GM20000 (cell line): ENCODE measurements around the gene CYP19A1.

Experiments
- DNase-seq: peaks from one replicate; pipeline ENCODE4 v3.0.0; 2012; ENCODE audit warnings: low spot score
- CTCF ChIP-seq: IDR thresholded peaks from 2 replicates; pipeline ENCODE4 v1.5.1; 2012; ENCODE audit warnings: mild to moderate bottlenecking, control low read depth; ENCODE audit errors: extremely low read depth, missing control alignments

CYP19A1 gene

GRCh38 chr15:51183076-51183475, 155.3 kb downstream of the CYP19A1 start:
- no peak for DNase-seq
- no peak for TF ChIP-seq CTCF

- no peak for TF ChIP-seq CTCF
- no peak for DNase-seq
These were observed 156.5 kb downstream of the CYP19A1 start for GRCh38 chr15:51181905-51182304.

- no peak for DNase-seq
- no peak for TF ChIP-seq CTCF
These were observed 157.2 kb downstream of the CYP19A1 start for GRCh38 chr15:51181221-51181620.

DNA sequence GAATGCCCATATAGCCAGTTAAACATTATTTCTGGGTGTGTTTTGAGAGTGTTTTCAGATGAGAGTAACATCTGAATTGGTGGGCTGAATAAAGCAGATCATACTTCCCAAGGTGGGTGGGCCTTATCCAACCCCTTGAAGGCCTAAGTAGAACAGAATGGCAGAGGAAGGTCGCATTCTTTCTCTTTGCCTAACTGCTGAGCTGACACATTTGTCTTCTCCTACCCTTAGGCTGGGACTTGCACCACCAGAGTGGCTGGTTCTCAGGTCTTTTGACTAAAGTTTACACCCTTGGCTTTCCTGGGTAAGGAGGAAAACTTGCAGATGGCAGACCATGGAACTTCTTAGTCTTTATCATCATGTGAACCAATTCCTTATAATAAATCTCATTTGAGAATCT, 157.9 kb downstream of the CYP19A1 start:
- TF ChIP-seq CTCF, result no peak
- no peak for DNase-seq

DNA sequence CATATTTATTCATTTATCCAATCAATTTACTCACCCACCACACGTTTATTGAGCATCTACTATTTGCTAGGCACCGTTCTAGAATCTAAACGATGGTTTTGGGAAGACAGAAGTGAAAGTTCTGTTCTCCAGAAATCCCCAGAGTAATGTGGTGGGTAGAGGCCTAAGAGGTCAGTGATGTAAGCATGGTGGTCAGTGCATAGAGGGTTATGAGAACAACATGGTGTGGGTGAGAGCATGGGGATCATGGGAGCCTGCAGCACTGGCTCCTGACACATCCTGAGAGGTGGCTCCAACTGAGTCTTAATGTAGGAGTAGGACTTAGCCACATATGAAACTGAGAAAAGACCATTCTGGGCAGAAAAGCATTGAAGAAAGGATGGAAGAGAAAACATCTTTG, 158.4 kb downstream of the CYP19A1 start:
- DNase-seq, result no peak
- TF ChIP-seq CTCF, result no peak

DNA sequence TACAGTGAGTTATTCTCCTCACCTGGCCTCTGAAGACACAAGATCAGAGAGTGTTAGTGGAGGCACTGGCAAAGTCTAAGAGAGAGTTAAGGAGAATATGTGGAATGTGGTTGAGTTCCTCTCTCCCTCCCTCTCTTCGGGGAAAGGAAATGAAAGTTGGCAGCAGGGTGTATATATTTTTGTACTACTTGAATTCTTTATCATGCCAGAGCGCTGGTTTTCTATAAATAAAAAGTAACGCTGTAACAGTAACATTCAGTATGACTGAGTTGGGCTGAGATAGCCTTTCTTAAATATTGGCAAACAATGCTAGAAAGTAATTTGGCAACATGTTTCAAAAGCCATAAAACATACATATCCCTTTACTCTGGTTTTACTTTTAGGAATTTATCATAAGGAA, 166.2 kb downstream of the CYP19A1 start:
- TF ChIP-seq CTCF, result no peak
- no peak for DNase-seq

DNA sequence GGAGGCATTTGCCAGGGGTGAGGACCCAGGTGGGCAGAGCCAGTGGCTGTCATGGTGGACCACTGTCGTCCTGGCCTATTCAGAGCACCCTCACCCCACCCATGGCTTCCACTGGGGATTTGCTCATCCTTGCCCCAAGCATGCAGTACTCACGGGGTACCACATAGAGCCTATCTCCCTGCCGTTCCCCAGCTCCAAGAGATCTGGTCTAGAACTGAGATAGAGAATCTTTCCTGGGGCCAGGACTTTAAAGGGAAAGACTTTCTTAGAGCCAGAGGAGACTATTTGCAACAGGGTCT, 166.8 kb downstream of the CYP19A1 start:
- TF ChIP-seq CTCF, result no peak
- DNase-seq, result no peak
